ENCODE results near the gene VASN.

VASN gene

DNA sequence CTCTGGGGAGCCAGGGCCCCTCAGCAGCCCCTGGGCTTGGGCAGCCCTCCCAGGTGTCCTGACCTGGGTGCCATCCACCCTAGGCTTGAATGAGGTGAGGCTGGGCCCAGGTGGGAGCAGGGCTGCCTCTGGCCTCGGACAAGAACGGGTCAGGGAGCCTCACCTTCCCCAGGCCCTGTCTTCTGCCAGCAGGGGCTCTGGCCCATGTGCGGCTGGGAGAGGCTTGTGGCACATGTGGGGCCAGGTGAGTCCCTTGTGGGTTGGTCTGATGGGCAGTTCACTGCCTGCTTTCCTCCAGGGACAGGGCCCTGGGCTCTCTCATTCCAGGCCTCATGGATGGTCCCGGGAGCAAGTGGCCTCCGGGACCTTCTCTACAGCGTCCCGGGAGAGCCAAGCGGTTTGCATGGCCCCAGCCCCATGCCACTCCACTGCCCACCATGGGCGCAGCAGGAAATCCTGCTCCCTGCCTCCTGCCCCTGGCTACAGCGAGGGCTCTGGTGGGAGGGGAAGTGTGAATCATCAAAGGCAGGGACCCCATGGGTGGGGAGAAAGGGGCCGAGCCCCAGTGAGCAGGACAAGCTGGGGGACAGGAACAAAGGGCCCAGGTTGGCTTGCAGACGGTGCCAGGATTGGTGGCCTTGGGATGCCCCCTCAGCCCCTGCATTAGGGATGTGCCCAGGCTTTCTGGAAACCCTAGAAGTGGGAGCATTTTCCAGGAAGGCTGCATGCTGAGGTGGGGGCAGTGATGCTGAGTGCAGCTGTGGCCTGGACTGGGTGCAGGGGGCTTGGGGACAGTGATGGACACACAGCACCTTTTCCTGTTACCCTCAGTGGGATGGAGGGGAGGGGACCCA is 12.2 kb downstream of the VASN start:
- Histone ChIP-seq H3K27me3 (ENCODE audit: low read depth, low read length) (no peaks in the 10 kb centered on the region), H3K9me3 (ENCODE audit: control insufficient read depth in 1 of 2, low read length in 2 of 2) (no peaks in the 10 kb centered on the region), H3K4me1 (ENCODE audit: control insufficient read depth in 1 of 2, insufficient read depth in 2 of 2, low read length in 2 of 2) (peaks cover 0 to 7% of the 10 kb centered on the region in 2 donors), H3K4me3 (ENCODE audit: low read depth in 1 of 2, low read length in 2 of 2) (no peak overlapping the region), H3K27ac (ENCODE audit: low read length) (no peak overlapping the region), H3K36me3 (ENCODE audit: control insufficient read depth in 1 of 2, insufficient read depth in 2 of 2, low read length in 2 of 2) (peaks cover 4 to 53% of the 10 kb centered on the region in 2 donors)

DNA sequence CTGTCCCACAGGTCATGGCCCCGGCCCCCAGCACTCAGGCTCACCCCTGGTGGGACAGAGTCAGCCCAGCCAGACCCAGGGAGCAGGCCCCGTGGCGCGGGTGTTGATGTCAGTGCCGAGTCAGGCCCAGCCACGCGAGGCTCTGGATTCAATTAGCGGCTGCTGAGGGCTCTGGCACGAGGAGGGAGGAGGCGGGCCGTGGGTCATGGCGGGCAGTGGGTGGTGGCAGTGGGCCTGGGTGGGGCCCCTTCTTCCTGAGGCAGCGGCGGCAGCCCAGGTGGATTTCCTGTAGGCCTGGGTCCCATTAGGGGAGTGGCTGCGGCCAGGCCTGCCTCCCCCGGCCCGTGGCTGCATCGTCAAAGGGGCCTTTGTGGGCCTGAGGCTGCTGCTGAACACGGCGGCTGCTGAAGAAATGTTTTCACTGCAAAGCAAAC is 12.9 kb downstream of the VASN start:
- H3K36me3 ChIP-seq (ENCODE audit: control insufficient read depth in 1 of 2, insufficient read depth in 2 of 2, low read length in 2 of 2) = peaks cover 4 to 56% of the 10 kb centered on the region in 2 donors
- peaks cover 0 to 7% of the 10 kb centered on the region in 2 donors for H3K4me1 ChIP-seq (ENCODE audit: control insufficient read depth in 1 of 2, insufficient read depth in 2 of 2, low read length in 2 of 2)
- no peaks in the 10 kb centered on the region for H3K27me3 ChIP-seq (ENCODE audit: low read depth, low read length)
- no peak overlapping the region for H3K4me3 ChIP-seq (ENCODE audit: low read depth in 1 of 2, low read length in 2 of 2)
- H3K27ac ChIP-seq (ENCODE audit: low read length) = no peak overlapping the region
- H3K9me3 ChIP-seq (ENCODE audit: control insufficient read depth in 1 of 2, low read length in 2 of 2) = no peaks in the 10 kb centered on the region

- H3K27me3 ChIP-seq (ENCODE audit: low read depth, low read length) = no peaks in the 10 kb centered on the region
- peaks cover 7 to 60% of the 10 kb centered on the region in 2 donors for H3K36me3 ChIP-seq (ENCODE audit: control insufficient read depth in 1 of 2, insufficient read depth in 2 of 2, low read length in 2 of 2)
- no peak overlapping the region for H3K4me3 ChIP-seq (ENCODE audit: low read depth in 1 of 2, low read length in 2 of 2)
- no peak overlapping the region for H3K27ac ChIP-seq (ENCODE audit: low read length)
- peaks cover 0 to 4% of the 10 kb centered on the region in 2 donors for H3K4me1 ChIP-seq (ENCODE audit: control insufficient read depth in 1 of 2, insufficient read depth in 2 of 2, low read length in 2 of 2)
- no peaks in the 10 kb centered on the region for H3K9me3 ChIP-seq (ENCODE audit: control insufficient read depth in 1 of 2, low read length in 2 of 2)
Observed at GRCh38 chr16:4385066-4385788, 13.6 kb downstream of the VASN start.

GRCh38 chr16:4385789-4386450 is 14.3 kb downstream of the VASN start:
- Histone ChIP-seq H3K4me1 (ENCODE audit: control insufficient read depth in 1 of 2, insufficient read depth in 2 of 2, low read length in 2 of 2) (no peaks in the 10 kb centered on the region), H3K27ac (ENCODE audit: low read length) (no peak overlapping the region), H3K27me3 (ENCODE audit: low read depth, low read length) (no peaks in the 10 kb centered on the region), H3K9me3 (ENCODE audit: control insufficient read depth in 1 of 2, low read length in 2 of 2) (no peaks in the 10 kb centered on the region), H3K36me3 (ENCODE audit: control insufficient read depth in 1 of 2, insufficient read depth in 2 of 2, low read length in 2 of 2) (peaks cover 7 to 54% of the 10 kb centered on the region in 2 donors), H3K4me3 (ENCODE audit: low read depth in 1 of 2, low read length in 2 of 2) (no peak overlapping the region)

DNA sequence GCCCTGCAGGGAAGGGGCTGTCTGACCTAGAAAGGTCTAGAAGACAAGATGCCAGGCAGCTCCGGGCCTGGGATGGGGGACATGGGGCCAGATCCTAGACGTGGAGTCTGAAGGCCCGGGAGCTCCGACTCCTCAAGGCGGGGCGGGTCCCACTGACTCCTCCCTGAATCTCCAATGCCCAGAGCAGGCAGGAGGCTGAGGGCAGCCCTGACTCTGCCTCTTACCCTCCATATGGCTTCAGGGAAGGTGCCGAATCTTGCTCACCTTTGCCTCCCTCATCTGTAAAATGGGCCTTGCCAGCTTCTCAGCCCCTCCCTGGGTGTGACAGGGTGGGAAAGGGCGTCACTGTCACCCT is 14.8 kb downstream of the VASN start:
- H3K36me3 ChIP-seq (ENCODE audit: control insufficient read depth in 1 of 2, insufficient read depth in 2 of 2, low read length in 2 of 2) = peaks cover 7 to 49% of the 10 kb centered on the region in 2 donors
- H3K27me3 ChIP-seq (ENCODE audit: low read depth, low read length) = no peaks in the 10 kb centered on the region
- H3K27ac ChIP-seq (ENCODE audit: low read length) = peak overlapping the region; percentile 16
- no peak overlapping the region for H3K4me3 ChIP-seq (ENCODE audit: low read depth in 1 of 2, low read length in 2 of 2)
- H3K9me3 ChIP-seq (ENCODE audit: control insufficient read depth in 1 of 2, low read length in 2 of 2) = no peaks in the 10 kb centered on the region
- no peaks in the 10 kb centered on the region for H3K4me1 ChIP-seq (ENCODE audit: control insufficient read depth in 1 of 2, insufficient read depth in 2 of 2, low read length in 2 of 2)

DNA sequence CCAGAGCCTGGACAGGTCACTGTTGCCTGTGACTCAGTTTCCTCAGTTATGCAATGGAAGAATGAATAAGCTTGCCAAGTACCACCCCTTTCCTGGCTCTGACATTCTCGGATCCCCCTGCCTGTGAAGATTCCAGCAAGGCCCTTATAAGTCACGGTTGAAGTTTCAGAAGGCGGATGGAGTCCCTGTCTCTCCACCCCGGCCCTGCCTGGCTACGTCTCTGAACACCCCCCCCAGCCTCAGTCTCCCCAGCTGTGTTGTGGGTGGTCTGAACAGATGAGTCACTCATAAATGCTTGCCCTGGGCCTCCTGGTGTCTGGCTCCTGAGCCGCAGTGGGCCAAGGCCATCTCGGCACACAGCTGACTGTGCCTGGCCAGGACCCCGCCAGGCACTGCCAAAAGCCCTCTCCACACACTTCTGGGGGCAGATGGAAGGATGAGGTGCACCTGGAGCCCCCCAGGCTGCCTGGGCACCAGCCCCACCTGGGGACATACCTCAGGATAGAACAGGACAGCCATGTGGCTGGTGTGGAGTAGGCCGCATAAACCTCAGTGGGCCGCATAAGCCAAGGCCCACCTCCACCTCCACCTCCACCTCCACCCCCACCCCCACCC is 15.4 kb downstream of the VASN start:
- H3K4me3 ChIP-seq (ENCODE audit: low read depth in 1 of 2, low read length in 2 of 2) = no peak overlapping the region
- H3K27me3 ChIP-seq (ENCODE audit: low read depth, low read length) = no peaks in the 10 kb centered on the region
- H3K27ac ChIP-seq (ENCODE audit: low read length) = peak overlapping the region; percentile 16
- peaks cover 7 to 48% of the 10 kb centered on the region in 2 donors for H3K36me3 ChIP-seq (ENCODE audit: control insufficient read depth in 1 of 2, insufficient read depth in 2 of 2, low read length in 2 of 2)
- peaks cover 0 to 4% of the 10 kb centered on the region in 2 donors for H3K4me1 ChIP-seq (ENCODE audit: control insufficient read depth in 1 of 2, insufficient read depth in 2 of 2, low read length in 2 of 2)
- H3K9me3 ChIP-seq (ENCODE audit: control insufficient read depth in 1 of 2, low read length in 2 of 2) = no peaks in the 10 kb centered on the region

DNA sequence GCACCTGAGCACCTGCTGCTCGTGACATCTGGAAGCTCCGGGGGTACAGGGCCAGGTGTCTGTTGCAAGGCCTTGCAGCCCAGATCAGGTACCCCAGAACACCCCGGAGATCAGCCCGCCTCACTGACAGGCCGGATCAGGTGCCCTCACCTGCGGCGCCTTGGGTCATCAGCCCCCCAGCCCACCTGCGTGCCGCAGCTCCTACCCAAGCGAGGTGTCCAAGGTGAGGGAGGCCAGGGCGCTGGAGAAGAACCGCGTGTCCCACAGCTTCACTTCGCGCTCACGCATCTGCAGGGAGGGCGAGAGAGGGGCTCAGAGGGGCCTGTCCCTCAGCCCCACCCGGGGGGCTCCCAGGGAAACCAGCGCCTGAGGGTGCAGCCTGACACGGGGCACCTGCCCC is 16.1 kb downstream of the VASN start:
- peaks cover 0 to 12% of the 10 kb centered on the region in 2 donors for H3K4me1 ChIP-seq (ENCODE audit: control insufficient read depth in 1 of 2, insufficient read depth in 2 of 2, low read length in 2 of 2)
- H3K36me3 ChIP-seq (ENCODE audit: control insufficient read depth in 1 of 2, insufficient read depth in 2 of 2, low read length in 2 of 2) = peaks cover 7 to 44% of the 10 kb centered on the region in 2 donors
- no peaks in the 10 kb centered on the region for H3K9me3 ChIP-seq (ENCODE audit: control insufficient read depth in 1 of 2, low read length in 2 of 2)
- no peaks in the 10 kb centered on the region for H3K27me3 ChIP-seq (ENCODE audit: low read depth, low read length)
- H3K4me3 ChIP-seq (ENCODE audit: low read depth in 1 of 2, low read length in 2 of 2) = no peak overlapping the region
- H3K27ac ChIP-seq (ENCODE audit: low read length) = no peak overlapping the region

- Histone ChIP-seq H3K9me3 (ENCODE audit: control insufficient read depth in 1 of 2, low read length in 2 of 2) (no peaks in the 10 kb centered on the region), H3K27me3 (ENCODE audit: low read depth, low read length) (no peaks in the 10 kb centered on the region), H3K4me3 (ENCODE audit: low read depth in 1 of 2, low read length in 2 of 2) (no peak overlapping the region), H3K4me1 (ENCODE audit: control insufficient read depth in 1 of 2, insufficient read depth in 2 of 2, low read length in 2 of 2) (peaks cover 0 to 18% of the 10 kb centered on the region in 2 donors), H3K36me3 (ENCODE audit: control insufficient read depth in 1 of 2, insufficient read depth in 2 of 2, low read length in 2 of 2) (peaks cover 7 to 44% of the 10 kb centered on the region in 2 donors), H3K27ac (ENCODE audit: low read length) (no peak overlapping the region)
Observed at GRCh38 chr16:4388271-4389021, 16.8 kb downstream of the VASN start.

GRCh38 chr16:4389051-4389955 is 17.7 kb downstream of the VASN start:
- Histone ChIP-seq H3K4me1 (ENCODE audit: control insufficient read depth in 1 of 2, insufficient read depth in 2 of 2, low read length in 2 of 2) (peaks cover 0 to 18% of the 10 kb centered on the region in 2 donors), H3K4me3 (ENCODE audit: low read depth in 1 of 2, low read length in 2 of 2) (no peak overlapping the region), H3K36me3 (ENCODE audit: control insufficient read depth in 1 of 2, insufficient read depth in 2 of 2, low read length in 2 of 2) (peaks cover 7 to 36% of the 10 kb centered on the region in 2 donors), H3K27me3 (ENCODE audit: low read depth, low read length) (no peaks in the 10 kb centered on the region), H3K27ac (ENCODE audit: low read length) (no peak overlapping the region), H3K9me3 (ENCODE audit: control insufficient read depth in 1 of 2, low read length in 2 of 2) (no peaks in the 10 kb centered on the region)

Measured in muscle layer of duodenum (tissue), 2 donors.